MM.1S (cell line): Measurements from ENCODE around the gene ANKLE1.

Experiments used
- DNase-seq: peaks from one replicate; pipeline ENCODE4 v3.0.0-alpha.2; 2015
- H2AFZ ChIP-seq: fragments of 300-600 bp; sonication (generic); 2 replicates; pipeline ENCODE4 v1.6.0; 2016; ENCODE audit warnings: antibody characterized with exemption, low read length
- H3F3A ChIP-seq: fragments of 300-600 bp; sonication (generic); 2 replicates; pipeline ENCODE4 v1.6.1; 2016; ENCODE audit warnings: mild to moderate bottlenecking, antibody characterized with exemption, low read length, moderate library complexity, mixed read lengths; ENCODE audit not compliant: insufficient read depth
- H3K27ac ChIP-seq: fragments of 300-600 bp; sonication (generic); 2 replicates; pipeline ENCODE4 v1.5.1; 2016; ENCODE audit warnings: mild to moderate bottlenecking, low read length
- H3K27me3 ChIP-seq: fragments of 300-600 bp; sonication (generic); replicated peaks from 2 replicates; pipeline ENCODE4 v1.6.0; 2016; ENCODE audit warnings: low read length; ENCODE audit not compliant: insufficient read depth
- H3K36me3 ChIP-seq: fragments of 300-600 bp; sonication (generic); replicated peaks from 2 replicates; pipeline ENCODE4 v1.6.1; 2016; ENCODE audit warnings: mild to moderate bottlenecking, low read length, mixed read lengths; ENCODE audit not compliant: insufficient read depth
- H3K4me1 ChIP-seq: fragments of 300-600 bp; sonication (generic); 2 replicates; pipeline ENCODE4 v1.6.1; 2016; ENCODE audit warnings: low read length, mixed read lengths
- H3K4me2 ChIP-seq: fragments of 300-600 bp; sonication (generic); 2 replicates; pipeline ENCODE4 v1.6.0; 2016; ENCODE audit warnings: low read depth, low read length
- H3K4me3 ChIP-seq: fragments of 300-600 bp; sonication (generic); 2 replicates; pipeline ENCODE4 v1.5.1; 2016; ENCODE audit warnings: low read length, mixed read lengths
- H3K79me2 ChIP-seq: fragments of 300-600 bp; sonication (generic); 2 replicates; pipeline ENCODE4 v1.6.1; 2016; ENCODE audit warnings: mixed run types, low read length, mixed read lengths
- H3K9ac ChIP-seq: fragments of 300-600 bp; sonication (generic); 2 replicates; pipeline ENCODE4 v1.6.1; 2016; ENCODE audit warnings: low read length, mixed read lengths
- H3K9me2 ChIP-seq: fragments of 300-600 bp; sonication (generic); replicated peaks from 2 replicates; pipeline ENCODE4 v1.6.1; 2016; ENCODE audit warnings: mild to moderate bottlenecking, low read length, mixed read lengths; ENCODE audit not compliant: insufficient read depth
- H3K9me3 ChIP-seq: fragments of 300-600 bp; sonication (generic); replicated peaks from 2 replicates; pipeline ENCODE4 v1.6.1; 2016; ENCODE audit warnings: mild to moderate bottlenecking, low read length, mixed read lengths; ENCODE audit not compliant: insufficient read depth
- H4K20me1 ChIP-seq: fragments of 300-600 bp; sonication (generic); 2 replicates; pipeline ENCODE4 v1.6.1; 2016; ENCODE audit warnings: mild to moderate bottlenecking, low read length, moderate library complexity, mixed read lengths; ENCODE audit not compliant: insufficient read depth
- EZH2 ChIP-seq: fragments of 300-600 bp; sonication (generic); optimal IDR thresholded peaks from 2 replicates; pipeline ENCODE3; 2017; ENCODE audit warnings: low read depth, mild to moderate bottlenecking, antibody characterized with exemption, low read length, mixed read lengths
- EZH2phosphoT487 ChIP-seq: fragments of 300-600 bp; sonication (generic); IDR thresholded peaks from 2 replicates; pipeline ENCODE4 v1.6.1; 2018; ENCODE audit warnings: antibody characterized with exemption, low read length
- TF ChIP-seq, protein P1 (sequence below): fragments of 300-600 bp; sonication (generic); IDR thresholded peaks from 2 replicates; pipeline ENCODE4 v1.5.1; 2016; ENCODE audit warnings: antibody characterized with exemption, low read length, mixed read lengths

ANKLE1 gene

DNA sequence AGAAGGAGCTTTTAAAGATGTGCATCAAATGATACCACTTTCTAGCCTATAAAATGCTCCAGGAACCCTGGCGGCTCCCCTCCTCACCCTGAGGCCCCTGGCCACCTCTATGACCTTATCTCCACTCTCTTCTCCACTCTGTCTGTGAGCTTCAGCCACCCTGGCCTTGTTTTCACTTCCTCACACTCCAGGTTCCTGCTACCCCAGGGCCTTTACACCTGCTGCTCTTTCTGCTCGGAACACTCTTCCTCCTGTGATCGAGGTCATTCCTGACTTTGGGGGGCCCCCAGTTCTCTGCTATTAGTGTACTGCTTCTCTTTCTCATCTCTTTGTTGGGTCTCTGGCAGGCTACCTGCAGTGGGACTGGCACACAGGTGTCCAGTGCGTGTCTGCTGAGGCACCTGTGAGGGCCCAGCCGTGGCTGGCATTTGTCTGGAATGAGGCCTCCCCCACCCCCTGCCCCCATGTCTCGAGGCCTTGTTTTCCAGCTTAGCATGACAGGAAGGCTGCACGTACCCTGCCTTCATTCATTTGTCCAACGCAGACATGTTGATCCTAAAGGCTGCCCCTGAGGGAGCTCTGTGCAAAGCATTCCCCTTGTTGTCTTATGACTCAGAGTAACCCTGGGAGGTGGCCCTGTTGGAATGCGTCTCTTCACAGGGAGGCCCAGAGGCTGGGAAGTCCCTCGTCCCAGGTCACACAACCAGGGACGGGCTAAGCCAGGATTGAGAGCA is 29.9 kb downstream of the ANKLE1 start:
- 0 out of 2 replicates have a peak, but pooled peaks cover 4% of the 10 kb centered on the region for H3K36me3 ChIP-seq
- no peak overlapping the region for H3K9ac ChIP-seq

DNA sequence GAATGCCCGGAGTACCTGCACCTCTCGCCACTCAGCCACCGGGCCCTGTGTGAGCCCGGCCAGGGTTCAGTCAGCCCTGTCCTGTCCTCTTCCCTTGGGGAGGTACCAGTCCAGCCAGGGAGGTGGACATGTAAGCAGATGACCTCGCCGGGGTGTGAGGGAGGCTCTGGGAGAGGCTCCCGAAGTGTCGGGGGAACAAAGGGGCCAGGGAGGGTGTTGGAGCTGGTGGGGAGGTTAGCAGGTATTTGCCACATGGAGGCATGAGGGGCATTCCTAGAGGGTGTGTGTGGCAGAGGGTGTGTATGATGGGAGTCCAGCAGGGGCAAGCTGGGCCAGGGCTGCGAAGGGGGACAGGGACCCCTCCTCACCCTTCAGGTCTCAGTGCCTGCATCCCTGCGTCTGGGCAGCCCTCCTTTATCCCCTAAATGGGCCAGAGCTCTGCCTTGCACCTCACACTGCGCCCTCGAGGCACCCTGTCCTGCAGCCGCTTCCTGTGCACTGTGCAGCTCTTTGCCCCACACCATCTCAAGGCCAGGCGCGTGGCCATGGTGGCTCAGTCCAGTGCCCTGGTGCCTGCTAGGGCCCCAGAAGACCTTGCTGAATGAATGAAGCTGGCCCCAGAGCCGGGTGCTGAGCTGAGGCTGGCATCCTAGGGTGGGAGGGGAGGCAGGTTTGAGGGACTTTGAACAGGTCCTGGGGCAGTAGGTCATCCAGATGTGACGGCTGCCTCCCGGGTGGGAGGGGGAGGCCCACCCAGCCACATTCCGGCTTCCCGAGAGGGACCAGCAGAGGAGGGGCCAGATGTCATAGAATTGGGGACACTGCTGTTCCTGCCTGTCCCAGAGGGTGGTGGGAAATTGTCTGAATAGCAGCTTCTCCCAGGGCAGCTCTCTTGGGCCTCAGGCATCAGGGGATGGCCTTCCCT is 30.8 kb downstream of the ANKLE1 start:
- Histone ChIP-seq H3K4me3 (no peak overlapping the region), H4K20me1 (no peaks in the 10 kb centered on the region), H3K9me2 (no peaks in the 10 kb centered on the region), H3K9me3 (no peaks in the 10 kb centered on the region), H3K27ac (no peak overlapping the region), H3K4me1 (peaks cover 7% of the 10 kb centered on the region; the same call in 1 of the 2 replicates), H3F3A (peaks cover 5% of the 10 kb centered on the region; the same call in 1 of the 2 replicates), H3K4me2 (no peak overlapping the region), H3K79me2 (peaks cover 56% of the 10 kb centered on the region), H2AFZ (no peak overlapping the region), H3K36me3 (0 out of 2 replicates have a peak, but pooled peaks cover 4% of the 10 kb centered on the region), H3K27me3 (no peaks in the 10 kb centered on the region), H3K9ac (no peak overlapping the region)
- TF ChIP-seq EZH2phosphoT487 (no peak), EZH2 (no peak)
- TF ChIP-seq, protein P1, sequence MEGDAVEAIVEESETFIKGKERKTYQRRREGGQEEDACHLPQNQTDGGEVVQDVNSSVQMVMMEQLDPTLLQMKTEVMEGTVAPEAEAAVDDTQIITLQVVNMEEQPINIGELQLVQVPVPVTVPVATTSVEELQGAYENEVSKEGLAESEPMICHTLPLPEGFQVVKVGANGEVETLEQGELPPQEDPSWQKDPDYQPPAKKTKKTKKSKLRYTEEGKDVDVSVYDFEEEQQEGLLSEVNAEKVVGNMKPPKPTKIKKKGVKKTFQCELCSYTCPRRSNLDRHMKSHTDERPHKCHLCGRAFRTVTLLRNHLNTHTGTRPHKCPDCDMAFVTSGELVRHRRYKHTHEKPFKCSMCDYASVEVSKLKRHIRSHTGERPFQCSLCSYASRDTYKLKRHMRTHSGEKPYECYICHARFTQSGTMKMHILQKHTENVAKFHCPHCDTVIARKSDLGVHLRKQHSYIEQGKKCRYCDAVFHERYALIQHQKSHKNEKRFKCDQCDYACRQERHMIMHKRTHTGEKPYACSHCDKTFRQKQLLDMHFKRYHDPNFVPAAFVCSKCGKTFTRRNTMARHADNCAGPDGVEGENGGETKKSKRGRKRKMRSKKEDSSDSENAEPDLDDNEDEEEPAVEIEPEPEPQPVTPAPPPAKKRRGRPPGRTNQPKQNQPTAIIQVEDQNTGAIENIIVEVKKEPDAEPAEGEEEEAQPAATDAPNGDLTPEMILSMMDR: no peak
- DNase-seq: no peak

More for the DNA sequence above, 29.9 kb downstream of the ANKLE1 start:
- Histone ChIP-seq H3K4me2 (no peak overlapping the region), H2AFZ (no peak overlapping the region), H3F3A (peaks cover 7% of the 10 kb centered on the region), H3K79me2 (peaks cover 64% of the 10 kb centered on the region), H3K9me2 (no peaks in the 10 kb centered on the region), H3K4me3 (no peak overlapping the region), H3K4me1 (peaks cover 7% of the 10 kb centered on the region; the same call in 1 of the 2 replicates), H3K27ac (no peak overlapping the region), H3K27me3 (no peaks in the 10 kb centered on the region), H4K20me1 (no peaks in the 10 kb centered on the region), H3K9me3 (no peaks in the 10 kb centered on the region)
- no peak for DNase-seq
- TF ChIP-seq EZH2: no peak
- TF ChIP-seq EZH2phosphoT487: no peak
- TF ChIP-seq, protein P1: no peak

DNA sequence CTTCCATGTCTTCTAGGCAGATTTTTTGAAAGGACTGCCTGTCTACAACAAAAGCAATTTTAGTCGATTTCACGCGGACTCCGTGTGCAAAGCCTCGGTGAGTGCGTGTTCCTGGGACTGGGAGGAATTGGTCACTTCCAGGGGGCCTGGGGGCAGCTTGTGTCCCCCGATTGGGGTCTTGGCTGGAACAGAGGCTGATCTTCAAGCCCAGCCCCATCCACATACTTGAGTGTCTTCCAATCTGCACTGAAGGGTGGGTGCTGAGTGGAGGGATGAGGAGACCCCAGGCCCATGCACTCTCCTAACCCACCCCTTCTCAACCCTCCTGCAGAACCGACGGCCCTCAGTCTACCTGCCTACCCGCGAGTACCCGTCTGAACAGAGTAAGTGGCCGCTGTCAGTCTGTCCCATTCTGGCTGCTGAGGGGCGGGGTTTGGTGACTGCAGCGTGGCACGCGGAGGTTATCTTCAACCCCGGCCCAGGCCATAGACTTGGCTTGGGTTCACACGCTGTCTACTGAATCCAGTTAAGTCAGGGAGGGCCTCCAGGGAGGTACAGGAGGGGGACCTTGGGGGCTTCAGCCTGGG is 32.4 kb downstream of the ANKLE1 start:
- Histone ChIP-seq H3K4me3 (no peak overlapping the region), H2AFZ (no peak overlapping the region), H3K36me3 (0 out of 2 replicates have a peak, but pooled peaks cover 4% of the 10 kb centered on the region), H3K4me1 (peaks cover 7% of the 10 kb centered on the region; the same call in 1 of the 2 replicates), H3K9me2 (no peaks in the 10 kb centered on the region), H3K9me3 (no peaks in the 10 kb centered on the region), H3K27me3 (no peaks in the 10 kb centered on the region), H3K4me2 (no peak overlapping the region), H3K9ac (no peak overlapping the region), H4K20me1 (no peaks in the 10 kb centered on the region), H3K27ac (no peak overlapping the region), H3F3A (no peaks in the 10 kb centered on the region), H3K79me2 (peaks cover 49% of the 10 kb centered on the region)
- TF ChIP-seq EZH2phosphoT487 (no peak), EZH2 (no peak)
- TF ChIP-seq, protein P1: no peak
- no peak for DNase-seq
